H1 (cell line): ENCODE data around the gene NAV2. TPM values are rescaled to one million over a fixed set of nuclear protein-coding genes. Genes with fewer than 3 reads are reported as not detected.

ENCODE experiments used
- CBX5 ChIP-seq: fragments of 300-800, 300-1000 bp; sonication (generic); IDR thresholded peaks from 2 replicates; pipeline ENCODE4 v1.7.1; 2016; ENCODE audit warnings: antibody characterized with exemption, low read length, low read depth
- E2F6 ChIP-seq: IDR thresholded peaks from 2 replicates; pipeline ENCODE4 v1.6.1; 2012; ENCODE audit warnings: inconsistent platforms
- EGR1 ChIP-seq: IDR thresholded peaks from 2 replicates; pipeline ENCODE4 v1.6.1; 2011; ENCODE audit warnings: low read depth, low read length, borderline replicate concordance
- FOSL1 ChIP-seq: IDR thresholded peaks from 2 replicates; pipeline ENCODE4 v1.6.1; 2011; ENCODE audit warnings: mild to moderate bottlenecking, low read depth, low read length, moderate library complexity; ENCODE audit not compliant: insufficient read depth
- GTF2F1 ChIP-seq: IDR thresholded peaks from 2 replicates; pipeline ENCODE4 v1.6.1; 2012; ENCODE audit warnings: low read depth, low read length, improper control_type of control experiment, borderline replicate concordance
- HDAC2 ChIP-seq, 2 experiments: fragments of 300-600 bp in 1 of 2; sonication (generic) in 1 of 2; IDR thresholded peaks; 2 replicates each; pipeline ENCODE4 v1.6.1; 2011 to 2012; ENCODE audit warnings: low read depth in 2 of 2, low read length in 2 of 2, mild to moderate bottlenecking in 2 of 2, moderate library complexity in 2 of 2, borderline replicate concordance in 1 of 2, inconsistent platforms in 1 of 2
- KDM1A ChIP-seq: fragments of 200-600, 300-600 bp; sonication (generic); IDR thresholded peaks from 2 replicates; pipeline ENCODE4 v1.7.1; 2016; ENCODE audit warnings: mild to moderate bottlenecking, low read length, borderline replicate concordance
- TEAD4 ChIP-seq: IDR thresholded peaks from 2 replicates; pipeline ENCODE4 v1.6.1; 2012; ENCODE audit warnings: low read depth, low read length, inconsistent platforms, mixed read lengths
- polyA plus RNA-seq, 7 experiments: library from polyadenylated mRNA; depleted of rRNA in 3 of 7; stranded (reverse) in 5 of 7; unstranded in 2 of 7; fragments of >200 nt in 5 of 7; fragments of 200-250 nt in 2 of 7; gene quantifications; 1 replicate in 5 of 7; 2 replicates in 1 of 7; 4 replicates in 1 of 7; pipeline versions ENCODE4 v1.2.1 to v1.2.3, GENCODE V29; 2011 to 2013; ENCODE audit warnings: missing spikeins in 2 of 7, mixed read lengths in 2 of 7
- total RNA-seq: library from RNA; stranded (reverse); fragmentation: NEBNext Ultra II Directional; extraction: Animal tissue kit (Norgen Biotek cat#: 25700); gene quantifications from 2 replicates; pipeline ENCODE4 v1.2.1, GENCODE V29; 2021

The NAV2 gene
- total and polyA plus RNA-seq, 2 of the 8 experiments (the other 6 are each of a cell fraction or from before 2014, with no cell fraction given) = 35.6 to 73.6 TPM

GRCh38 chr11:19989191-19989590 is 276.6 kb downstream of the NAV2 start (continued):
- TF ChIP-seq E2F6 (no peak), FOSL1 (no peak), GTF2F1 (no peak), KDM1A (no peak), EGR1 (no peak), CBX5 (no peak), TEAD4 (no peak), HDAC2 (IDR thresholded peaks at IDR 0.05; ENCODE audit: borderline replicate concordance in 1 of 2, low read depth in 2 of 2, low read length in 2 of 2) (no peak)
